ENCODE results near the gene PRKCSH.

PRKCSH gene

GRCh38 chr19:11434703-11435056 is 755 bp upstream of the PRKCSH start:
- Mint-ChIP-seq H3K4me1 (peaks cover 36% of the 10 kb centered on the region), H3K4me3 (peak overlapping the region; percentile 96), H3K36me3 (peaks cover 27% of the 10 kb centered on the region)

GRCh38 chr19:11435833-11436313 is 438 bp downstream of the PRKCSH start:
- Mint-ChIP-seq H3K9me3 (no peaks in the 10 kb centered on the region), H3K4me3 (peak overlapping the region; percentile 96), H3K27ac (peak overlapping the region; percentile 94), H3K27me3 (no peaks in the 10 kb centered on the region), H3K4me1 (peaks cover 39% of the 10 kb centered on the region), H3K36me3 (peaks cover 32% of the 10 kb centered on the region)
- no peak for ATAC-seq

More at GRCh38 chr19:11434703-11435056, 755 bp upstream of the PRKCSH start:
- Mint-ChIP-seq H3K9me3 (no peaks in the 10 kb centered on the region), H3K27ac (peak overlapping the region; percentile 94), H3K27me3 (no peaks in the 10 kb centered on the region)
- ATAC-seq = peak; percentile 38

GRCh38 chr19:11437955-11438354 is 2.5 kb downstream of the PRKCSH start:
- no peaks in the 10 kb centered on the region for H3K27me3 Mint-ChIP-seq
- peaks cover 53% of the 10 kb centered on the region for H3K4me1 Mint-ChIP-seq
- H3K27ac Mint-ChIP-seq = peak overlapping the region; percentile 94
- H3K9me3 Mint-ChIP-seq = no peaks in the 10 kb centered on the region
- peak; percentile 22 for ATAC-seq
- H3K36me3 Mint-ChIP-seq = peaks cover 48% of the 10 kb centered on the region
- H3K4me3 Mint-ChIP-seq = peak overlapping the region; percentile 38

GRCh38 chr19:11444059-11444458 is 8.6 kb downstream of the PRKCSH start:
- Mint-ChIP-seq H3K36me3 (peaks cover 64% of the 10 kb centered on the region), H3K27me3 (no peaks in the 10 kb centered on the region), H3K4me3 (no peak overlapping the region), H3K4me1 (peaks cover 30% of the 10 kb centered on the region), H3K27ac (no peak overlapping the region), H3K9me3 (no peaks in the 10 kb centered on the region)
- no peak for ATAC-seq

GRCh38 chr19:11445141-11445540 is 9.7 kb downstream of the PRKCSH start:
- H3K27ac Mint-ChIP-seq = no peak overlapping the region
- ATAC-seq = no peak
- peaks cover 73% of the 10 kb centered on the region for H3K36me3 Mint-ChIP-seq
- H3K4me1 Mint-ChIP-seq = peaks cover 30% of the 10 kb centered on the region
- H3K4me3 Mint-ChIP-seq = no peak overlapping the region
- H3K9me3 Mint-ChIP-seq = no peaks in the 10 kb centered on the region
- H3K27me3 Mint-ChIP-seq = no peaks in the 10 kb centered on the region

- Mint-ChIP-seq H3K27ac (no peak overlapping the region), H3K4me1 (peaks cover 30% of the 10 kb centered on the region), H3K9me3 (no peaks in the 10 kb centered on the region), H3K36me3 (peaks cover 74% of the 10 kb centered on the region), H3K4me3 (no peak overlapping the region), H3K27me3 (no peaks in the 10 kb centered on the region)
- ATAC-seq = no peak
Observed at GRCh38 chr19:11446271-11446651, 10.8 kb downstream of the PRKCSH start.

- H3K4me3 Mint-ChIP-seq = no peak overlapping the region
Observed at GRCh38 chr19:11446652-11447301, 11.3 kb downstream of the PRKCSH start.

GRCh38 chr19:11447347-11448262 is 12.2 kb downstream of the PRKCSH start:
- Mint-ChIP-seq H3K27ac (no peak overlapping the region), H3K4me3 (no peak overlapping the region), H3K36me3 (peaks cover 62% of the 10 kb centered on the region), H3K9me3 (no peaks in the 10 kb centered on the region), H3K4me1 (peaks cover 30% of the 10 kb centered on the region), H3K27me3 (peaks cover 7% of the 10 kb centered on the region)
- no peak for ATAC-seq

More at GRCh38 chr19:11446652-11447301, 11.3 kb downstream of the PRKCSH start:
- peaks cover 28% of the 10 kb centered on the region for H3K4me1 Mint-ChIP-seq
- H3K27me3 Mint-ChIP-seq = no peaks in the 10 kb centered on the region
- H3K27ac Mint-ChIP-seq = no peak overlapping the region
- ATAC-seq = no peak
- H3K36me3 Mint-ChIP-seq = peaks cover 69% of the 10 kb centered on the region
- no peaks in the 10 kb centered on the region for H3K9me3 Mint-ChIP-seq

DNA sequence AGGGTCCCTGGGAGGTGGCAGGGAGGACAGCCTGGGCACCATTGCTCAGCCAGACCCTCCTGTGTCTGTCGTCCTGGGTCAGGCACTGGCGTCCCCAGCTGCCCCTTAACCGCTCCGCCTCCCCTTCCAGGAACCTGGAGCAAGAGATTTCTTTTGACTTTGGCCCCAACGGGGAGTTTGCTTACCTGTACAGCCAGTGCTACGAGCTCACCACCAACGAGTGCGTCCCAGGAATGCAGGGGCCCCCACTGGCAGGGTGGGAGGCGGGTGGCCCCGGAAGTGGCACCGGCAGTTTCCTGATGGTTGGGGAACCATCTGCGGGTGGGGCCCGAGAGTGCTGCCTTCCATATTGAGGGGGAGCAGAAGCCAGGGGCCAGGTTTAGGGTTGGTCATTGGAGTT is 13.0 kb downstream of the PRKCSH start:
- Mint-ChIP-seq H3K4me1 (peaks cover 32% of the 10 kb centered on the region), H3K36me3 (peaks cover 62% of the 10 kb centered on the region), H3K27me3 (peaks cover 12% of the 10 kb centered on the region), H3K27ac (no peak overlapping the region), H3K4me3 (no peak overlapping the region), H3K9me3 (no peaks in the 10 kb centered on the region)
- no peak for ATAC-seq

- Mint-ChIP-seq H3K27me3 (peaks cover 12% of the 10 kb centered on the region), H3K4me3 (no peak overlapping the region), H3K9me3 (no peaks in the 10 kb centered on the region), H3K27ac (no peak overlapping the region), H3K4me1 (peaks cover 30% of the 10 kb centered on the region), H3K36me3 (peaks cover 59% of the 10 kb centered on the region)
- ATAC-seq = no peak
Observed at GRCh38 chr19:11448923-11449554, 13.6 kb downstream of the PRKCSH start.

GRCh38 chr19:11450570-11451326 is 15.3 kb downstream of the PRKCSH start:
- no peak overlapping the region for H3K4me3 Mint-ChIP-seq
- no peaks in the 10 kb centered on the region for H3K9me3 Mint-ChIP-seq
- H3K27ac Mint-ChIP-seq = no peak overlapping the region
- ATAC-seq = no peak
- H3K36me3 Mint-ChIP-seq = peaks cover 42% of the 10 kb centered on the region
- peaks cover 12% of the 10 kb centered on the region for H3K27me3 Mint-ChIP-seq
- peaks cover 19% of the 10 kb centered on the region for H3K4me1 Mint-ChIP-seq

- Mint-ChIP-seq H3K36me3 (peaks cover 39% of the 10 kb centered on the region), H3K4me1 (peaks cover 19% of the 10 kb centered on the region), H3K27ac (no peak overlapping the region), H3K9me3 (no peaks in the 10 kb centered on the region), H3K27me3 (peaks cover 12% of the 10 kb centered on the region), H3K4me3 (no peak overlapping the region)
- no peak for ATAC-seq
Observed at GRCh38 chr19:11451327-11451870, 16.0 kb downstream of the PRKCSH start.

GRCh38 chr19:11451871-11452619 is 16.6 kb downstream of the PRKCSH start:
- Mint-ChIP-seq H3K4me3 (peak overlapping the region; percentile 44), H3K36me3 (peaks cover 32% of the 10 kb centered on the region), H3K4me1 (peaks cover 19% of the 10 kb centered on the region), H3K9me3 (no peaks in the 10 kb centered on the region), H3K27ac (peak overlapping the region; percentile 58), H3K27me3 (peaks cover 12% of the 10 kb centered on the region)
- ATAC-seq = peak; percentile 21
